HepG2 (cell line): ENCODE results near the gene ZDHHC14.

Experiments
- BHLHE40 ChIP-seq: IDR thresholded peaks from 2 replicates; pipeline ENCODE4 v1.6.1; 2011; ENCODE audit warnings: low read length, improper control_type of control experiment
- CCAR2 ChIP-seq: fragments of 200-400 bp; formaldehyde crosslinking; optimal IDR thresholded peaks from 2 replicates; pipeline ENCODE3; 2018; ENCODE audit warnings: low read depth, mild to moderate bottlenecking, low read length, moderate library complexity
- NCOA2 ChIP-seq: sonication (generic); formaldehyde crosslinking; IDR thresholded peaks from 2 replicates; pipeline ENCODE4 v1.8.0; 2022; ENCODE audit warnings: inconsistent platforms
- ZNF644 ChIP-seq: IDR thresholded peaks from 2 replicates; pipeline ENCODE4 v1.6.1; 2016; ENCODE audit warnings: low read depth

- no peak for TF ChIP-seq BHLHE40
- TF ChIP-seq ZNF644 (CRISPR knock-in tag), result no peak
- TF ChIP-seq CCAR2, result no peak
- no peak for TF ChIP-seq NCOA2
Measured at GRCh38 chr6:157625111-157625510, 244.1 kb downstream of the ZDHHC14 start.
